NCI-H187 (cell line): ENCODE data around the gene PPIF.
A peak's percentile ranks its signal among the peaks of the same experiment; 100 is the strongest.
"Not testable (repeated sequence)": the region's sequence is repeated elsewhere in the genome, so short reads cannot be mapped to it uniquely, and the experiment has no call there.

Experiments
- DNase-seq, 2 experiments: peaks; one replicate each; lab custom pipeline; 2025; lab: John Stamatoyannopoulos, UW

PPIF gene

DNA sequence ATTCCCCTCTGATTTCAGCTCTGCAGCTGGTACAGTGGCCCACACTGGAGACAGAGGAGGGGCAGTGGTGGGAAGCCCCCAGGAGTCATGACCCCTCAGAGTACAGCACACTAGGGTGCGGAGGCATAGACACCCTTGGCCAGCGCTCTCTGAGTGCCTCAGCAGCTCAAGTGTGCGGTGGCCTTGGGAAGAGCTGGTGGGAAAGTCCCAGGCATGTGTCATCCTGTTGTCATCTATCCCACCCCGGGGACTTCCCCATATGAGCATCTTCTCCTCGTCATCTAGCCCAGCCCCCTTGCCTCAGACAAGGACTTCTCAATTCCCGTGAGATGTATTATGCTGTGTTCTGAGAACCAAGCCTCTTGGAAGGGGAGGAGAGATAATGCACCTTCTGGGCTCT, 15.6 kb upstream of the PPIF start:
- DNase-seq: no peak

DNA sequence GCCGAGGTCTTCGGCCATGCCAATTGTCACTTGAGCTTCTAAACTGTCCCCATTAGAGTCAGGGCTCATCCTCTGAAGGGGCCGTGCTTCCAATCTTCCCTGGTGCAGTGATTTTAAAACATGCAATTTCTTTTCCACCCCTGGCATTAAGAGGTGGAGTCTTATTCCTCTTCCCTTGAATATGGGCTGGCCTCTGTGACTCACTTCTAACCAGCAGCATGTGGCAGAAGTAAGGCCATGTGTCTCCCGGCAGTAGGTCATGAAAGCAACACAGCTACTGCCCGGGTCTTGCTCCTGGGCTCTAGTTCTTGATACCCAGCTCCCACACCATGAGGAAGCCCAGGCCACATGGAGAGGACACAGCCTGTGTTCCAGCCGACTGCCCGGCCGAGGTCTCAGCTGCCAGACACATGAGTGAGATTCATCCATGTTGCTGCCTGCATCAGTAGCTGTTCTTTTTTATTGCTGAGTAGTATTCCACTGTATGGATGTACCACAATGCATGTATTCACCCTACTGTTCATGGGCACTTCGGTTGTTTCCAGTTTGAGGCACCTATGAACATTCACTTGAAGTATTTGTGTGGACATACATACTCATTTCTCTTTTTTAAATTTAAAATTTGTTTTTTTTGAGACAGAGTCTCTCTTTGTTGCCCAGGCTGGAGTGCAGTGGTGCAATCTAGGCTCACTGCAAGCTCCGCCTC, 14.5 kb upstream of the PPIF start:
- DNase-seq: not testable (repeated sequence)

DNA sequence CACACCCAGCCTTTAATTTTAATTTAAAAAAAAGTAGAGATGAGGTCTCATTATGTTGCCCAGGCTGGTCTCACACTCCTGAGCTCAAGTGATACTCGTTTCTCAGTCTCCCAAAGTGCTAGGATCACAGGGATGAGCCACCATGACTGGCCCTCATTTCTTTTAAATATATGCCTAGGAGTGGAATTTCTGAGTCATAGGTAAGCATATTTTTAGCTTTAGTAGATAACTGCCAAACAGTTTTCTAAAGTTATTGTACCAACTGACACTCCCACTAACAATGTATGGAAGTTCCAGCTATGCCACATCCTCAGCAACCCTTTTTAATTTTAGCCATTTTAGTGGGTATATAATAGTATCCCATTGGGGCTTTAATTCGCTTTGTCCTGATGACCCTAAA, 13.8 kb upstream of the PPIF start:
- no peak for DNase-seq

DNA sequence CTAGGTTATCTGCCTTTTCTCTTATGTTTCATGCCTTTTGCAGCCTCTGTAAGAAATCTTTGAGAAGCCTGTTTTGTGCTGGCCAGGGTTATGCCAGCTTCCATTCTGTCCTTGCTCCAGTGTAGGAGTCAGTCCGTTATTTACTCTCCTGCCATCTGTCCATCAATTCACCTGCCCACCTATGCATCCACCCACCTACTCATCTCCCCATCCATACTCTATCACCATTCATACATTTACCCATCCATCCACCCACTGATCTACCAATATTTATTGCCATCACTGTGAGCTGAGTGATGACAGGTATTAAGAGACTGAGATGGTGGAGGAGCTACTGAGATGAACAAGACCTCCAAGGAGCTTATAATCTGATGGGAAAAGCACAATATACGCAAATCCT, 12.7 kb upstream of the PPIF start:
- no peak for DNase-seq

DNA sequence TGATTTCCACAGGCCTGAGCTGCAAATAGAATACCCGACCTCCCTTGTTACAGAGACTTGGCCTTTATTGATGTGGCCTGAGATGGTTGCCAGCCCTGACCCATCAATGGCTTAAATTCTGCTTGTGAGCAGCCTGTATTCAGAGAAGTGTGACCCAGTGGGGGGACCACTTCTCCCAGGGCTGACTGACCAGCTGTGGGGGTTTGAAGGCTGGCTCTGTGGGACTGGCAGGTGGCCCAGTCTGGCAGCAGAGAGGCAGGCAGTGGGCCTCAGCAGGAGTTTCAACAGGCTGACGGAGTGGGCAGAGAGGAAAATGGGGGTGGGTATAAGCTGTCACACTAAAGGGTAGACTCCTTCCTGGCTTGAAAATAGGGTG, 12.2 kb upstream of the PPIF start:
- DNase-seq: no peak

DNA sequence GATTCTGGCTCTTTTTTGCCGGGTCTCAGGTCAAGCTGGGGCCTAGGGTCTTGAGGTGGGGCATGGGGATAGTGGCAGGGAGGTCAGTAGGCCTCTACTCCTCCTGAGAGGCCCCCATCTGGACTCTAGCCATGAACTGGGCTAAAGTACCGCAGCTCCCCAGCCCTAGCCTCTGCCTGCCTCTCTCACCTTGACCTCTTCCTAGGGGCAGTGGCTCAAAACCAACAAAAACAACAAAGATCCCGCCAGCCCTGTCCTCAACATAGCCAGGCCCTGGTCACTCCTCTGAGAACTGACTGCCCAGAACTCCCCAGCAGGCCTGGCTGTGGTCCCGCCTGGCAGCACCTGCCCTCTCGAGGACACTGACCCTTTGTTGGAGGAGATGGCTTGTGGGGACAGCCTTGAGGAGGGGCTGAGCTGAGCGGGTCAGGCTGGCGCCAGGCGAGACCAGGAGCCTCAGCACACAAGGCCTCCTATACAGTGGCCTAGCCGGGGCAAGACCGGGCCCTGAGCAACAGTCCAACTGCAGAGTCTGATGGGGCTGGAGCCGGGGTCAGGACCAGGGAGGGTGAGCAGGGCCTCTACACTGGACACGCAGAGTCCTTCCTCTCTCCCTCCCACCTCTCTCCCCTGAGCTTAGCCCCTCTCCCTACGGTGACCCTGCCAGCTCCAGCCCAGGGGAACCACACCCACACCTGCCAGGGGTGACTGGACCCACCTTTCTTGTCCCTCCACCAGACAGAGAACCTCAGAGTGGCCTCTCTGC, 11.6 kb upstream of the PPIF start:
- no peak for DNase-seq

DNA sequence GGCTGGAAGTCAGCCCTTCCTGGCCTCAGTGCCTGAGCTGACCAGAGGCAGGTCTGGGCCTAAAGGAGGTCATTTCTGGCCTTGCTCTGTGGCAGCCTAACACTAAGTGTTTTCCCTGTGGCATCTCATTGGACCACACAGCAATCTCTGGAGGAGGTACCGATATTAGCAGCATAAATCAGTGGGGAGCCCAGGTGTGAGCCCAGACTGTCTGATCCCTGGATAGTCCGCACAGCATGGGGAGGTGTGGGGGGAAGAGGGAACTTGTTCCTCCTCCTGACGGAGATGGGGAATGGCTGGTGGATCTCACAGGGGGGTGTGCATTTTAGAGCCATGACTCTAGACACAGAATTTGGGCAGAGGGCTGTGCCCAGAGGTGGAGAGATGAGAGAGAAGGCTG, 11.0 kb upstream of the PPIF start:
- no peak for DNase-seq

DNA sequence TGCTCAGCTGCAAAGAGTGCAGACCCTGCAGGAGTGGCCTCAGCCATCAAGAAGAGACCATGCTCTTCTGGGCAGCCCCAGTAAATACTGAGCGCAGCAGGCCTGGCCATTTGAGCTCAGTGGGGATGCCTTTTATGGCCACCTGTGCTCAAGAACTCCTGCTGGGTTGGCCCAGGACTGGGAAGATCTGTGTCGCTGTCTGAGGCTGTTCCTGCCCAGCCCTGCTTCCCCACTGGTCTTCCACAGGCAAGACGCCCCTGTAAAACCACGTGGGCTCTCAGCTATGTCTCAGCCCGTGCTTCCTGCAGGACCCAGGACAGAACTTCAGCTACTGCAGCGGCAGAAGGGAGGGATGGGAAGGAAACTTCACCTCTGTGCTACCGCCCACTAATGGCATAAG, 10.5 kb upstream of the PPIF start:
- no peak for DNase-seq

DNA sequence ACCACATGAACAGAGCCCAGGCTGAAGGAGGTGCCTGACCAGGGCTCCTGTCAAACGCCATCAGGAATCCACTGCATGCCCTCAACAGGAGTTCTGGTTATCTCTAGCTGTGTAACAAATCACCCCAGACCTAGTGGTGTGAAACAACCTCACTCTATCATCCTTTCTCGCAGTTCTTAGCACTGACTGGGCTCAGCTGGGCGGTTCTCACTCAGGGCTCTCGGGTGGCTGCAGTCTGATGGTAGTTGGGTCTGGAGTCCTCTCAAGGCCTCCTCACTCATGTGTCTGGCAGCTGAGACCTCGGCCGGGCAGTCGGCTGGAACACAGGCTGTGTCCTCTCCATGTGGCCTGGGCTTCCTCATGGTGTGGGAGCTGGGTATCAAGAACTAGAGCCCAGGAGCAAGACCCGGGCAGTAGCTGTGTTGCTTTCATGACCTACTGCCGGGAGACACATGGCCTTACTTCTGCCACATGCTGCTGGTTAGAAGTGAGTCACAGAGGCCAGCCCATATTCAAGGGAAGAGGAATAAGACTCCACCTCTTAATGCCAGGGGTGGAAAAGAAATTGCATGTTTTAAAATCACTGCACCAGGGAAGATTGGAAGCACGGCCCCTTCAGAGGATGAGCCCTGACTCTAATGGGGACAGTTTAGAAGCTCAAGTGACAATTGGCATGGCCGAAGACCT, 9.3 kb upstream of the PPIF start:
- DNase-seq: not testable (repeated sequence)

DNA sequence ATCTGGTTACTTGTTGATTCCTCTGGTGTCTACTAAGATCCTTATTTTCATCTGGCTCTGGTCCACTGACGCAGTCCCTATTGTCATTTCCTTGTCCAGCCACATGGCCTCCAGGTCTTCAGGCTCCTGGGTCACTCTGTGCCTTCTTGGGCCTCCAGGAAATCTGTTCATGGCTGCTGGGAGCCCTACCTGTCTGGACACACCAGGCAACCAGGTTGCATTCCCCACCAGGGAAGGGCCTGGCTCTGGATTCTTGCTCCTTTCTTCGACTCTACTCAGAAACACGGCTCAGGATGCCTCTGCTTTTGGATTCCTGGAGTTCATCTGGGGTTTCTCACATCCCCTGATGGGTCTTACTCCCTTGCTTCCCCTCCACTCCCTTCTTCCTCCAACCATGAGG, 8.0 kb upstream of the PPIF start:
- no peak for DNase-seq

DNA sequence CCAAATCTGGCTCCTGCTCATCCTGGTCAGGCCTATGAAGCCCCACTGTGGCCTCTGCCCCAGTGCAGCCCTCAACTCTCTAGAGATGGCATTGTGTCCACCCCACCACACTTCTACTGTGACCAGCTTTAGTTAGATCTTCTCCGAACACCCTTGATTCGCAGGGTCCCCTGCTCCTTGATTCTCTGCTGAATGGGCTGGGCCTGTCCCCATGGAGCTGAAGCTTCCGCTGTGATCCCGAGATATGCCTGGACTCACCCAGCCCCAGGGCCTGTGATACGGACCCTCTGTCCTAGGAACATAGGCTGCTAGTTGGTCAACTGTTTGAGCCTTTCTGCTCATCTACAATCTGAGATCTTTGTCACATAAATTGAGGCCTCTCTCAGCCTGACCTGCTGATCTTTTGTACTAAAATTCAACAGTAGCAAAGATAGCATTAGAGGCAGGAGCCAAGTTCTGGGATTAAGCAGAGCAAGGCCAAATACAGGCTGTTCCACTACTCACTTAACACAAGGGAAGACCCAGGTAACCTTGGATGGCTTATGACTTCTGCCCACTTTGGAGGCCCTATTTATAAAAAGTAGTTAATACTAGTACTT, 6.5 kb upstream of the PPIF start:
- DNase-seq: no peak

DNA sequence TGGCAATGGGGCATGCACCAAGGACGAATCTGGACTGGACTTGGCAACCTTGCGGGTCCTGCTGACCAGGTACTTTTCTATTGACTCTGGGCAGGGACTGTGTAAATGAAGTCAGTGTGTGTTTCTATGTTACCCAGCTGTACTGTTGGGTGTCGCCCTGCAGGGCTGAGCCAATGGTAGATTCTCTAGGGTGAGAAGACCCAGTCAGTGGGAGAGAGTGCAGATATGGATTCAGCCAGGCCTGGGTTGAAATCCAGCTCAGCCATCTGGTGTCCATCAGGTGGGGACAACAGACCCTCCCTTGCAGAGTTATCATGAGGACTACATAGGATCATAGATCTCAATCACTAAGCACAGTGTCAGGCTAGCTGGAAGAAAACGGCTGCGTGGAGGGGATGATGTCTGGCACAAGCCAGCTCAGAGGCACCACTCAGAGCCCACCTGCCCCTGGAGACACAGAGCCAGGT, 4.9 kb upstream of the PPIF start:
- no peak for DNase-seq

DNA sequence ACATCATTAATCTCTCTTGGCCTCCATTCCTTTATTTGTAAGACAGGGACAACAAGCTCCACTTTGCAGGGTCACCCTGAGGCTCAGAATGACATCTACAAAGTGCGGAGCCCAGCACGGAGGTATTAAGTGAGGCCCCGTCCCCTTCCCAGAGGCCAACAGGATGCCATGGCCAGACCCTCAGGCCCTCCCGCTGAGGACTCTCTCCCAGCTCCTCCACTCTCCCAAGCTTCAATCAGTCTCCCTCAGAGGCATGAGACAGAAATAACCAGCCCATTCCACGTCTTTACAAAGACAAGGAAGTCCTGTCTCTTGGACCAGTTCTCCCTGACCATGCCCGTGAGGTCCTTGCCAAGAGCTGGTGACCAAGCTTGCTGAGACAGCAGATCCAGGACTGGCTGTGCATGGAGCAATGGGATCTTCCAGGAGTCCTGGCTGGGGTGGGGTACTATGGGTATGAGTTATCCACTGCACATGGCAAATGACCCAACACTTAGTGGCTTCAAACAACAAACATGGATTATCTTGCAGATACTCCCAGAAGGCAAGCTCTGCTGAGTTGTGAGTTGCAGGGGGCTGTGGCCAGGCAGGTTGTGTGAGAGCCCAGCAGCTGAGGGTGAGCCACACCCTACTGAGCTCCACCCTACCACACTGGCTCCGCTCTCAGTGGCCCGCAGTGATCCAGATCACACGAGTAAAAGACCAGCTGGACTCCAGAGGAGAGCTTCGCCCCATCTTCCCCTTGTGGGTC, 4.3 kb upstream of the PPIF start:
- DNase-seq: no peak

DNA sequence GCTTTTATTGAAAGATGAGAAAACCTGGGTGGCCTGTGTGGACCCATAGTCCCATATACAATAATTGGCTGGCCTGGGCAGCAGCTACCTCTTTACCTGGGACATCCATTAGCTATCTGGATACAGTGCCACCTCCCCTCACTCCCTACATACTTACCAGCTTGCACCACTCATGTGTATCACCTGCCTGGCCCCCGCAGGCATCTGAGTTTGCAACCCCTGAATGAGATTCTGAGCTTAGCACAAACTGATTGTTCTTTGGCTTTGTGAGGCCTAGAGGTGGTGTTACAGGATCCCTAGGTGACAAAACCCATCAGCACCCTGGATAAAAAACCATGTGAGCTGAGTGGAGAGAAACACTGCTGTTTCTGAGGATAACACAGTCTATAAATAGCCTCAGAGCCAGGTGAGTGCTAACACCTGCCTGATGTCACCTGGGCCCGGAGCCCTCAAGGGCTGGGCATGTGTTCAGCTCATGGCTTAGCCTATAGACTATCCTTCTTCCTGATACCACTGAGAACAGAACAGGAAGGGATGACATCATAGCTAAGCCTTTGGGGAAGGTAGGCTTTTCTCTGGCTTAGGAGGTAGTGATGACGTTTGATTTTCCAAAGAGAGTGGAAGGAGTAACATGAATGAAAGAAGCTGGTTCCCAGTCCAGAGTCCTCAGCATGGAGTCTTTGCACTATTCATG, 2.6 kb upstream of the PPIF start:
- DNase-seq: peak; percentile 40 to 43

DNA sequence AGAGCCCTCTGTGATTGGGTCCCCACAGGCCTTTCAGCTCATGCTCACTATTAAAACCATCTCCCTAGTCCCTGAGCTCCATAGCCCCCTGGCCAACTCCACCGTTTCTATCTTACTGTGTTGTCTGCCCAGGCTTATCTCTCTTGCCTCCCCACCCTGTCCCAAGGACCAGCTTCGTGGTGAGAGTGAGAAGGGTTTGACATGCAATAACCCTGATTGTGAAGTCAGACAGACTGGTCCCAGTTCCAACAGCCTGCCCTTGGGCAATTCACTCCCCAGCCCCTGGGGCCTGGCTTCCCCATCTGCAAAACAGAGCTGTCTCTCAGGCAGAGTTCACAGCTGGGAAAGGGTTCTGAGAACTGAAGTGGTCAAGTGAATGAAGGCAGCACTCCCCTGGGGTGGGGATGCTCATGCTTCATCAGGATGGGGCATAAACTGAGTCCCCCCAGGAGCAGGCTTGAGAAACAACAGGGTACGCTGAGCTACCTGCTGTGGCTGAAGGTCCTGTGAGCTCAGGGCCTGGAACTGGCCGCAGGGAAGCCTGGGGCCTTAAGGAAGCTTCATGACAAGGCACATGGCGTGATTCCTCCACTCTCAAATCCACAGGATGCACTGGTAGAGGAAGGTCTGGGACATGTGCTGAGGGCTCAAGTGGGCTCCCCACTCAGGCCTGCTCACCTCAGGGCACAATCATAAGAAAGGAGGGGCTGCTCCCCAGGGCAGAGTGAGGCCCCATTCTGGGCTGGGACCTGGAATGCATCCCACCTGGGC, 1.8 kb upstream of the PPIF start:
- DNase-seq: no peak

DNA sequence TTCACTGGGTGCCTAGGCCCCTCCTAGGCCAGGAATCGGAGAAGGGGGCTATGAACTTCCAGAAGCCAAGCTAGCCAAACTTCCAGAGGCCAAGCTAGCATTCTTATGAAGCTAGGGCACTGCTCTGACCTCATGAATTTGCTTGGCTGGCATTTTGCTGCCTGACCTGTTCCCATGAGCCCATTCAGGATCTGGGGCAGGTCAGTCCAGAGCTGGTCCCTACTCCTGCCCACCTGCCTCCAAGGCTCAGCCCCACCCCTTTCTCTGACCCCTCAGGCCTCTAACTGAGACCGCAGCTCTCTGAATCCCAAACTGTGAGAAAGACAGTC, 1.3 kb upstream of the PPIF start:
- DNase-seq: no peak

DNA sequence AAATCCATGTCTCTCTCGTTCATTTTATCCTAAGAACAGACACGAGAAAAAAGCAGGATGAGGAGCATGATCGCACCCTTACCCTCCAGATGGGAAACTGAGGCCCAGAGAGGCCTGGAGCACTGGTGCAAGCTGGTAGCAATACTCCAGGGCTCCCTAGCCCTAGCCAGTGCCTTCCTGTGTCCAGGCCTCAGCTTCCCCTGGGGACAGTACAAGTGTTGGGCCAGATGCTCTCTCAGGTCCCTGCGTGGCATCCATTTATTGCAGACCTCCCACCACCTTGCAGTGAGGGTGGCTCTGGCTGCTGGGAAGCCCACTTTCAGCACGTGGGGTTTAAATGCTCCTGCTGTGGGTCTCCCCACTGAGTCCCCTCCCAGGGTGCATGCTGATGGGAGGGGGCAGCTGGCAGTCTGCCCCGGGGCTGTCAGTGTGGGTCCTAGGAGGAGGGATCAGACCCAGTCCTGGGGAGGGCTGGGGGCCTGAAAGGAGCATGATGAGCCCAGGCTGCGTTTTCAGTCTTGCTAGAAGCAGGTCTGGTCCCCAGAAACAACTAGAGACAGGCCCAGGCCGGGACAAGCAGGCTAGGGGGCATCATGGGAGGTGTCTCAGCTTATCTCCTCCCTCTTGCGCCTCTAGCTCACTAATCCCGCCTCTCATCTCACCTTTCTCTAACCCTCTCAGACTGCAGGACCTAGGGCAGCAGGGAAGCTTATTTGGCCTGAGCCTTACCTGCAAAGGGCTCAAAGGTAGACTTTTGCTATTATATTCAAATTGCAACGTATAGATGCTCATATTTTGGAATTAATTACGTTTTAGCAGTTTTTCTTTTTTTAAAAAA, 662 bp upstream of the PPIF start:
- no peak for DNase-seq

DNA sequence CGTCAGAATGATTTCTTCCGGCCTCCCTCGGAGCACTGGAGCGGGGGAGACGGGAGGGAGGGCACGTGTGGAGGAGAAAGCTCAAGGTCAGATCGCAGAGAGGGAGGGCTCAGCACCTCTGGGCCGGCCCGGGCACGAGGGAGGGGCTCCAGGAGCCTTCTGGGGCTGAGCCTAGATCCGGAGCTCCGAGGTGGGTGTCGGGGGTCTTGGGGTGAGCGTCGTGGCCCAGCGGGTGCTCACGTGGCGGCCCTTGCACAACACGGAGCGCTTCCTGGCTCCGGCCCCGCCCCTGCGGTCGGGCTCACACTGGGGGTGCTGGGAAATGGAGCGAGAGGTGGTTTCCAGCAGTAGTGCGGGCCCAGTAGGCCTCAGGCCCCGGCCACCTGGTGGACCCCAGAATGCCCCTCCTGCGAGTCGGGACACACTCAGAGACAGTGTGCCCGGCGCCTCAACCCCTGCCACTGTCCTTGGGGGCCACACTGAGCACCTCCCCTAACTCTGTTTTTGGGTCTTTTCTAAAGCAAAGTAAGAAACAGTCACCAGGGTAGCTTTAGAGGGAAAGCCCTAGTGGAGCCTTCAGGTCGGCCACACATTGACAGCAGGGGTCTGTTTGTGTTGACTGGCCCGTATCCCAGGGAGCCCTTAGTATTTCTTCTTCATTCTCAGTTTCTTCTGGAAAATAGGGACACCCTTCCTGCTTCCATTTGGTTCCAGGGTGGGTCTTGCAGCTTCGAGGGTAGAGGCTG, 798 bp downstream of the PPIF start:
- DNase-seq: no peak

DNA sequence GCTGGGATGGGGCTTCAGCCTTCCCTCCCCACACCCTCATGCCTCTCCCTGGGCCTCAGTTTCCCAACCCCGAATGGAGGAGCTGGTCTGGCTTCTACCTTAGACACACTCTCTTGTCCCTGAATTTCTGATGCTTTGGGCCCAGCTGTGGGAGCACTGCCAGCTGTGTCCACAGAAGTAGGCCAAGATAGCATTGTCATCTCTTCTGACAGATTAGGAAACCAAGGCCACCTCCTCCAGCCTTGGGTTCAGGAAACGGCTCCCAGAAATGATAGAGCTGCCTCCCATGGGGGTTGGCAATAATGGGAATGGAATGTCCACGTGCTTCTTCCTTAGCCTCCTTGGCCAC, 1.3 kb downstream of the PPIF start:
- no peak for DNase-seq
